Measurements from ENCODE around the gene THUMPD1.
A peak's percentile ranks its signal among the peaks of the same experiment; 100 is the strongest.
"Not testable (repeated sequence)": the region's sequence is repeated elsewhere in the genome, so short reads cannot be mapped to it uniquely, and the experiment has no call there.

Gene THUMPD1

GRCh38 chr16:20727181-20727580, 14.4 kb downstream of the THUMPD1 start:
- DNase-seq (ENCODE audit: low read depth) = no peak

GRCh38 chr16:20726661-20727060, 15.0 kb downstream of the THUMPD1 start:
- no peak for TF ChIP-seq CTCF (IDR thresholded peaks at IDR 0.05; ENCODE audit: low read length, missing control alignments)
- H3K4me3 ChIP-seq (replicated peaks; ENCODE audit: low read depth, low read length) = no peak overlapping the region
- DNase-seq (ENCODE audit: low read depth) = no peak

More at GRCh38 chr16:20727181-20727580, 14.4 kb downstream of the THUMPD1 start:
- H3K4me3 ChIP-seq (replicated peaks; ENCODE audit: low read depth, low read length) = no peak overlapping the region
- TF ChIP-seq CTCF (IDR thresholded peaks at IDR 0.05; ENCODE audit: low read length, missing control alignments) = no peak

GRCh38 chr16:20720251-20720650, 21.4 kb downstream of the THUMPD1 start:
- no peak overlapping the region for H3K4me3 ChIP-seq (replicated peaks; ENCODE audit: low read depth, low read length)
- DNase-seq (ENCODE audit: low read depth) = no peak
- TF ChIP-seq CTCF (IDR thresholded peaks at IDR 0.05; ENCODE audit: low read length, missing control alignments) = no peak

- not testable (repeated sequence) for DNase-seq (ENCODE audit: low read depth)
Measured at GRCh38 chr16:20717718-20718117, 23.9 kb downstream of the THUMPD1 start.

GRCh38 chr16:20711277-20711911, 30.2 kb downstream of the THUMPD1 start:
- no peak for TF ChIP-seq CTCF (IDR thresholded peaks at IDR 0.05; ENCODE audit: low read length, missing control alignments)
- no peak overlapping the region for H3K4me3 ChIP-seq (replicated peaks; ENCODE audit: low read depth, low read length)
- no peak for DNase-seq (ENCODE audit: low read depth)

More at GRCh38 chr16:20717718-20718117, 23.9 kb downstream of the THUMPD1 start:
- H3K4me3 ChIP-seq (replicated peaks; ENCODE audit: low read depth, low read length) = not testable (repeated sequence)

GRCh38 chr16:20708129-20708528, 33.5 kb downstream of the THUMPD1 start:
- peak; percentile 21 for DNase-seq (ENCODE audit: low read depth)
- peak; percentile 12 for TF ChIP-seq CTCF (IDR thresholded peaks at IDR 0.05; ENCODE audit: low read length, missing control alignments)
- H3K4me3 ChIP-seq (replicated peaks; ENCODE audit: low read depth, low read length) = not testable (repeated sequence)

GRCh38 chr16:20707461-20707860, 34.2 kb downstream of the THUMPD1 start:
- no peak for TF ChIP-seq CTCF (IDR thresholded peaks at IDR 0.05; ENCODE audit: low read length, missing control alignments)
- no peak for DNase-seq (ENCODE audit: low read depth)
- H3K4me3 ChIP-seq (replicated peaks; ENCODE audit: low read depth, low read length) = no peak overlapping the region

GRCh38 chr16:20705972-20706371, 35.6 kb downstream of the THUMPD1 start:
- not testable (repeated sequence) for H3K4me3 ChIP-seq (replicated peaks; ENCODE audit: low read depth, low read length); DNase-seq (ENCODE audit: low read depth)
